GM12878 (cell line): ENCODE results near the gene MPPED1. TPM values are rescaled to one million over a fixed set of nuclear protein-coding genes. Genes with fewer than 3 reads are reported as not detected.

ENCODE experiments used
- ATAC-seq: fragments of 200-7000 bp; cut with Tn5 transposase; 3 replicates; pipeline ENCODE4 v1.9.1; 2020; ENCODE audit warnings: mild to moderate bottlenecking, moderate library complexity
- Bru-seq: library from RNA; stranded (reverse); fragments of 400-500 nt; gene quantifications from one replicate; lab custom pipeline; 2021; lab: Mats Ljungman, UMichigan
- BruChase-seq, 2 experiments: library from RNA; stranded (reverse); fragments of 400-500 nt; gene quantifications; one replicate each; lab custom pipeline; 2021; lab: Mats Ljungman, UMichigan
- BruUV-seq: library from RNA; stranded (reverse); fragments of 400-500 nt; replicated peaks from 2 replicates; lab custom pipeline; 2021; lab: Mats Ljungman, UMichigan
- CTCF ChIA-PET: fragments of 300-600 bp; sonication (Branson Sonifier 250); formaldehyde crosslinking; extraction: SDS; loops from one replicate; lab custom pipeline; 2021; ENCODE audit warnings: inconsistent platforms; lab: Yijun Ruan, JAX
- POLR2A ChIA-PET: fragments of 350-600 bp; formaldehyde crosslinking; extraction: SDS; loops from one replicate; lab custom pipeline; 2021; ENCODE audit warnings: inconsistent platforms; lab: Charles Lee
- RAD21 ChIA-PET: fragments of 300-600 bp; sonication (Branson Sonifier 250); formaldehyde crosslinking; loops from one replicate; lab custom pipeline; 2023; ENCODE audit warnings: antibody characterized with exemption; ENCODE audit not compliant: unreplicated experiment; lab: Charles Lee
- SMC1A ChIA-PET: fragments of 300-600 bp; sonication (Branson Sonifier 250); formaldehyde crosslinking; loops from one replicate; lab custom pipeline; 2023; ENCODE audit not compliant: unreplicated experiment, uncharacterized antibody; lab: Charles Lee
- DNase-seq: peaks from one replicate; pipeline ENCODE4 v3.0.0-alpha.2; 2011; ENCODE audit warnings: low read depth, low spot score
- FAIRE-seq: peaks from 3 replicates; lab custom pipeline; 2011; peaks lifted over from hg19 to GRCh38; lab: Jason Lieb, UNC
- H2AFZ ChIP-seq: 2 replicates; pipeline ENCODE4 v1.6.0; 2011; ENCODE audit warnings: low read depth, low read length, control low read depth; ENCODE audit not compliant: control insufficient read depth
- H3K27ac ChIP-seq: 2 replicates; pipeline ENCODE4 v1.5.1; 2011; ENCODE audit warnings: control low read depth; ENCODE audit not compliant: control insufficient read depth, insufficient read depth
- H3K27me3 ChIP-seq, 2 experiments: replicated peaks in 1 of 2; 2 replicates each; pipeline versions ENCODE4 v1.6.0 to v1.6.1; 2011; ENCODE audit warnings: low read length in 1 of 2; ENCODE audit not compliant: control insufficient read depth in 2 of 2, insufficient read depth in 2 of 2
- H3K36me3 ChIP-seq, 2 experiments: 2 replicates each; pipeline ENCODE4 v1.5.1; 2011; ENCODE audit warnings: low read length in 1 of 2; ENCODE audit not compliant: control insufficient read depth in 2 of 2, insufficient read depth in 2 of 2
- H3K4me1 ChIP-seq: 2 replicates; pipeline ENCODE4 v1.6.1; 2011; ENCODE audit warnings: mild to moderate bottlenecking, low read length, moderate library complexity, mixed read lengths; ENCODE audit not compliant: control insufficient read depth, insufficient read depth
- H3K4me2 ChIP-seq: 2 replicates; pipeline ENCODE4 v1.6.0; 2011; ENCODE audit warnings: control low read depth; ENCODE audit not compliant: control insufficient read depth, insufficient read depth
- H3K4me3 ChIP-seq: fragments of 200-600 bp; sonication (generic); 2 replicates; pipeline ENCODE4 v1.5.1; 2016
- H3K79me2 ChIP-seq: 2 replicates; pipeline ENCODE4 v1.6.0; 2011; ENCODE audit warnings: low read length; ENCODE audit not compliant: control insufficient read depth, insufficient read depth
- H3K9ac ChIP-seq: 2 replicates; pipeline ENCODE4 v1.8.0; 2011; ENCODE audit warnings: low read length, control low read depth, mixed read lengths; ENCODE audit not compliant: control insufficient read depth, insufficient read depth
- H3K9me3 ChIP-seq: replicated peaks from 3 replicates; pipeline ENCODE4 v1.5.1; 2011; ENCODE audit warnings: mild to moderate bottlenecking, low read length; ENCODE audit not compliant: control insufficient read depth, insufficient read depth
- H4K20me1 ChIP-seq: 2 replicates; pipeline ENCODE4 v1.6.0; 2011; ENCODE audit not compliant: control insufficient read depth, insufficient read depth
- CBX5 ChIP-seq: sonication (generic); IDR thresholded peaks from 2 replicates; pipeline ENCODE4 v1.6.1; 2016; ENCODE audit warnings: low read depth, moderate library complexity, mild to moderate bottlenecking, inconsistent platforms
- CHD2 ChIP-seq: IDR thresholded peaks from 2 replicates; pipeline ENCODE4 v1.6.1; 2011; ENCODE audit warnings: low read depth, low read length, improper control_type of control experiment, borderline replicate concordance
- IKZF1 ChIP-seq: fragments of 450-650 bp; conservative IDR thresholded peaks from 2 replicates; pipeline ENCODE4 v1.6.1; 2017; ENCODE audit warnings: antibody characterized with exemption, mild to moderate bottlenecking
- KAT2A ChIP-seq: conservative IDR thresholded peaks from 2 replicates; pipeline ENCODE4 v1.6.1; 2011; ENCODE audit warnings: low read depth, low read length; ENCODE audit not compliant: control insufficient read depth
- MAX ChIP-seq: IDR thresholded peaks from 2 replicates; pipeline ENCODE4 v1.6.1; 2012; ENCODE audit warnings: low read depth, low read length, improper control_type of control experiment
- MYB ChIP-seq: fragments of 150-350 bp; IDR thresholded peaks from 2 replicates; pipeline ENCODE4 v1.6.1; 2014; ENCODE audit warnings: mild to moderate bottlenecking, low read depth, low read length, borderline replicate concordance
- POLR2A ChIP-seq: IDR thresholded peaks from 2 replicates; pipeline ENCODE4 v1.6.1; 2011; ENCODE audit warnings: low read depth, mild to moderate bottlenecking, low read length
- PRDM15 ChIP-seq: fragments of 450-650 bp; formaldehyde crosslinking; IDR thresholded peaks from 2 replicates; pipeline ENCODE4 v1.4.0; 2020; ENCODE audit warnings: mild to moderate bottlenecking, moderate library complexity
- SMARCA5 ChIP-seq: fragments of 450-650 bp; IDR thresholded peaks from 2 replicates; pipeline ENCODE4 v1.6.1; 2017; ENCODE audit warnings: mild to moderate bottlenecking
- SREBF2 ChIP-seq: IDR thresholded peaks from 2 replicates; pipeline ENCODE4 v1.6.1; 2012; ENCODE audit warnings: mild to moderate bottlenecking, low read length
- ZBTB40 ChIP-seq: fragments of 450-650 bp; IDR thresholded peaks from 2 replicates; pipeline ENCODE4 v1.6.1; 2016; ENCODE audit warnings: mild to moderate bottlenecking, moderate library complexity, borderline replicate concordance
- WGBS: methylation state at CpG from one replicate; pipeline ENCODE4 v1.1.6; 2016; ENCODE audit warnings: low lambda C conversion rate; ENCODE audit not compliant: insufficient replicate concordance, insufficient coverage; ENCODE audit errors: missing lambda C conversion rate; 5-methylcytosine and 5-hydroxymethylcytosine counted together
- in situ Hi-C: fragments of 300-500 bp; cut with MboI; formaldehyde crosslinking; loops from 9 replicates; pipeline ENCODE4 v1.14.3; 2018; ENCODE audit warnings: mixed read lengths
- intact Hi-C: fragments of 100-400 bp; cut with micrococcal nuclease; formaldehyde crosslinking; loops from one replicate; pipeline ENCODE4 v1.14.2; 2022; ENCODE audit not compliant: unreplicated experiment
- long read RNA-seq, 2 experiments: library from polyadenylated mRNA; unstranded; transcript quantifications; one replicate each; pipeline ENCODE4 v2.0.0, GENCODE V29; 2019 to 2020
- polyA minus RNA-seq, 3 experiments: library from RNA; depleted of rRNA, polyadenylated mRNA; stranded (reverse); fragments of >200 nt; gene quantifications; 2 replicates each; pipeline ENCODE4 v1.2.3, GENCODE V29; 2011
- polyA plus RNA-seq, 11 experiments: library from polyadenylated mRNA; depleted of rRNA in 4 of 11; unstranded in 6 of 11; stranded (reverse) in 5 of 11; fragments of >200 nt; fragmentation: Nextera tagmentation in 4 of 11; fragmentation: Illumina TruSeq in 1 of 11; extraction: Ambion mirVana in 4 of 11; extraction: Trizol in 1 of 11; gene quantifications; 1 replicate in 1 of 11; 2 replicates in 10 of 11; pipeline versions ENCODE4 v1.2.1 to v1.2.3, GENCODE V29; 2011 to 2016; ENCODE audit warnings: inconsistent platforms in 2 of 11, missing spikeins in 2 of 11, low read depth in 1 of 11
- total RNA-seq, 4 experiments: library from RNA; depleted of rRNA in 3 of 4; stranded (reverse); fragments of >200 nt in 3 of 4; fragmentation: Illumina TruSeq in 1 of 4; extraction: Trizol in 1 of 4; gene quantifications; 2 replicates each; pipeline versions ENCODE4 v1.2.1 to v1.2.3, GENCODE V29; 2013 to 2021

MPPED1 gene
- total RNA-seq (2013; cell fraction: nucleolus; rRNA removed) = not detected in 2 replicates
- 0.11 TPM in 1 of 2 replicates, not detected in the other for total RNA-seq (2014; rRNA removed)
- not detected in 2 replicates for total RNA-seq (2014; rRNA removed; fragmentation: Illumina TruSeq; extraction: Trizol)
- not detected in 2 replicates for total RNA-seq (2021)
- polyA plus RNA-seq (2011; ENCODE audit: low read depth) = not detected
- polyA plus RNA-seq (2011; rRNA removed) = not detected in 2 replicates
- not detected in 2 replicates for polyA plus RNA-seq (2011; cell fraction: cytosol; rRNA removed)
- polyA plus RNA-seq (2011; cell fraction: nucleus; rRNA removed) = not detected in 2 replicates
- polyA plus RNA-seq (2012) = not detected in 2 replicates
- polyA plus RNA-seq (2014; fragmentation: Illumina TruSeq; extraction: Trizol) = not detected in 2 replicates
- not detected for polyA plus RNA-seq (2014; fragmentation: Nextera tagmentation; extraction: Ambion mirVana)
- not detected in 2 replicates for polyA plus RNA-seq (2014; rRNA removed)
- not detected for polyA plus RNA-seq (2016; fragmentation: Nextera tagmentation; extraction: Ambion mirVana)
- polyA minus RNA-seq (2011; rRNA and poly(A)+ RNA removed) = not detected in 2 replicates
- polyA minus RNA-seq (2011; cell fraction: cytosol; rRNA and poly(A)+ RNA removed) = not detected in 2 replicates
- polyA minus RNA-seq (2011; cell fraction: nucleus; rRNA and poly(A)+ RNA removed) = not detected in 2 replicates
- percentile 1 among the genes with signal in this experiment for Bru-seq, nascent RNA
- BruChase-seq, experiment 1, labeled RNA remaining after a 6-hour chase = percentile 1 among the genes with signal in this experiment
- percentile 2 among the genes with signal in this experiment for BruChase-seq, experiment 2, labeled RNA remaining after a 2-hour chase
- long read RNA-seq, experiment 1 = 0 reads
- long read RNA-seq, experiment 2 = 0 reads

GRCh38 chr22:43411869-43412807, at the start of gene MPPED1:
Gene MPPED1, plus strand, starts transcription at chr22:43412014. Its CDS starts 12,972 bp downstream, at chr22:43424986.
- ATAC-seq (no peak), DNase-seq (no peak), FAIRE-seq (no peak)
- Histone ChIP-seq H3K4me2 (no peak within 1 kb of the TSS), H3K27me3 (peaks cover 9 to 13% of the 10 kb centered on the region in 2 experiments; a peak in 3 of 4 replicates), H3K4me3 (no peak within 1 kb of the TSS), H3K36me3 (no peaks in the 10 kb centered on the region), H4K20me1 (no peaks in the 10 kb centered on the region), H3K9me3 (no peaks in the 10 kb centered on the region), H2AFZ (no peak within 1 kb of the TSS), H3K9ac (no peak within 1 kb of the TSS), H3K4me1 (no peaks in the 10 kb centered on the region), H3K79me2 (no peaks in the 10 kb centered on the region), H3K27ac (no peak within 1 kb of the TSS)
- ChIA-PET CTCF (no interaction called here), RAD21 (no interaction called here), POLR2A (no interaction called here), SMC1A (no interaction called here)
- intact Hi-C loops (no loop called here), in situ Hi-C loops (no loop called here)
- no peak for TF ChIP-seq ZBTB40
- TF ChIP-seq POLR2A = no peak
- no peak for TF ChIP-seq IKZF1
- no peak for TF ChIP-seq KAT2A
- no peak for TF ChIP-seq CBX5
- no peak for TF ChIP-seq MAX
- TF ChIP-seq CHD2 = no peak
- TF ChIP-seq SMARCA5 = no peak
- TF ChIP-seq MYB = no peak
- no peak for TF ChIP-seq PRDM15
- no peak for TF ChIP-seq SREBF2
- 12% methylated on average over 17 of the region's 95 CpGs for WGBS
- BruUV-seq = no TSS peak
